T-cell (primary cell): ENCODE data around the gene HSD17B8. TPM values are rescaled to one million over a fixed set of nuclear protein-coding genes. Genes with fewer than 3 reads are reported as not detected.

Experiments
- ATAC-seq, 4 experiments: fragments of 200-7000 bp in 3 of 4; fragments of 150-1000 bp in 1 of 4; cut with Tn5 transposase; replicated peaks in 1 of 4; 1 replicate in 3 of 4; 2 replicates in 1 of 4; pipeline ENCODE4 v1.10.0; 2021; ENCODE audit warnings: moderate library complexity in 3 of 4, mild to moderate bottlenecking in 2 of 4, moderate number of reproducible peaks in 1 of 4
- CTCF ChIA-PET, 2 donors: fragments of 300-600 bp; sonication (Branson Sonifier 250); formaldehyde crosslinking; loops; one replicate each; lab custom pipeline; 2022; ENCODE audit warnings: antibody characterized with exemption in 2 of 2; lab: Charles Lee
- POLR2A ChIA-PET, 2 donors: fragments of 300-600 bp; sonication (Branson Sonifier 250); formaldehyde crosslinking; loops; one replicate each; lab custom pipeline; 2022; ENCODE audit warnings: antibody characterized with exemption in 2 of 2; lab: Charles Lee
- DNase-seq, 35 experiments: peaks; one replicate each; pipeline versions ENCODE4 v3.0.0 to v3.0.0-alpha.2; 2013 to 2023
- H3K27ac ChIP-seq: one replicate; pipeline ENCODE4 v1.5.1; 2013; ENCODE audit warnings: low read length
- H3K27me3 ChIP-seq, 2 experiments: replicated peaks in 1 of 2; 1 replicate in 1 of 2; 2 replicates in 1 of 2; pipeline versions ENCODE4 v1.6.1 to v1.7.0; 2013; ENCODE audit warnings: low read length in 1 of 2, mixed read lengths in 1 of 2; ENCODE audit not compliant: control insufficient read depth in 2 of 2, insufficient read depth in 2 of 2; ENCODE audit errors: extremely low read depth in 1 of 2
- H3K36me3 ChIP-seq, 2 donors: 1 replicate in 1 of 2; 2 replicates in 1 of 2; pipeline versions ENCODE4 v1.6.1 to v1.7.0; 2013; ENCODE audit warnings: low read length in 1 of 2; ENCODE audit not compliant: control insufficient read depth in 2 of 2, insufficient read depth in 1 of 2; ENCODE audit errors: extremely low read depth in 1 of 2
- H3K4me1 ChIP-seq, 2 experiments: 1 replicate in 1 of 2; 2 replicates in 1 of 2; pipeline versions ENCODE4 v1.6.1 to v1.7.0; 2013; ENCODE audit warnings: low read length in 2 of 2, mixed read lengths in 1 of 2; ENCODE audit not compliant: insufficient read depth in 2 of 2, control insufficient read depth in 1 of 2; ENCODE audit errors: extremely low read depth in 1 of 2
- H3K4me3 ChIP-seq, 2 donors: 1 replicate in 1 of 2; 2 replicates in 1 of 2; pipeline versions ENCODE4 v1.5.1 to v1.7.0; 2013; ENCODE audit warnings: mild to moderate bottlenecking in 2 of 2, low read length in 1 of 2, moderate library complexity in 1 of 2; ENCODE audit not compliant: control insufficient read depth in 1 of 2; ENCODE audit errors: extremely low read depth in 1 of 2
- H3K9me3 ChIP-seq: 2 replicates; pipeline ENCODE4 v1.7.0; 2013
- H3K27ac Mint-ChIP-seq, 2 donors: one replicate each; pipeline ENCODE4 v1.8.0; 2020 to 2021; ENCODE audit warnings: mild to moderate bottlenecking in 2 of 2, mixed read lengths in 2 of 2
- H3K27me3 Mint-ChIP-seq, 2 donors: one replicate each; pipeline ENCODE4 v1.8.0; 2021 to 2022; ENCODE audit warnings: mixed read lengths in 2 of 2
- H3K36me3 Mint-ChIP-seq: one replicate; pipeline ENCODE4 v1.8.0; 2021; ENCODE audit warnings: mixed read lengths
- H3K4me1 Mint-ChIP-seq, 3 donors: one replicate each; pipeline ENCODE4 v1.8.0; 2020 to 2022; ENCODE audit warnings: mixed read lengths in 3 of 3, mild to moderate bottlenecking in 1 of 3
- H3K4me3 Mint-ChIP-seq, 3 donors: one replicate each; pipeline ENCODE4 v1.8.0; 2020 to 2022; ENCODE audit warnings: mild to moderate bottlenecking in 3 of 3, mixed read lengths in 3 of 3, moderate library complexity in 3 of 3
- H3K9me3 Mint-ChIP-seq, 3 donors: one replicate each; pipeline ENCODE4 v1.8.0; 2020 to 2022; ENCODE audit warnings: mixed read lengths in 3 of 3
- WGBS: methylation state at CpG from one replicate; pipeline ENCODE4 v1.1.5; 2013; ENCODE audit warnings: missing lambda C conversion rate; ENCODE audit not compliant: insufficient coverage; 5-methylcytosine and 5-hydroxymethylcytosine counted together
- total RNA-seq, 35 experiments: library from RNA in 6 of 35; stranded (reverse) in 6 of 35; fragments of 120-200 nt in 1 of 35; gene quantifications; one replicate each; pipeline versions ENCODE4 v1.2.1 to v1.2.4 and lab custom pipeline; 2013 to 2026

The HSD17B8 gene
- total RNA-seq, 5 donors from 2014 or later (not counting 1 experiment from before 2014, with no cell fraction given), result 13.9 to 27.7 (median 24.4) TPM

DNA sequence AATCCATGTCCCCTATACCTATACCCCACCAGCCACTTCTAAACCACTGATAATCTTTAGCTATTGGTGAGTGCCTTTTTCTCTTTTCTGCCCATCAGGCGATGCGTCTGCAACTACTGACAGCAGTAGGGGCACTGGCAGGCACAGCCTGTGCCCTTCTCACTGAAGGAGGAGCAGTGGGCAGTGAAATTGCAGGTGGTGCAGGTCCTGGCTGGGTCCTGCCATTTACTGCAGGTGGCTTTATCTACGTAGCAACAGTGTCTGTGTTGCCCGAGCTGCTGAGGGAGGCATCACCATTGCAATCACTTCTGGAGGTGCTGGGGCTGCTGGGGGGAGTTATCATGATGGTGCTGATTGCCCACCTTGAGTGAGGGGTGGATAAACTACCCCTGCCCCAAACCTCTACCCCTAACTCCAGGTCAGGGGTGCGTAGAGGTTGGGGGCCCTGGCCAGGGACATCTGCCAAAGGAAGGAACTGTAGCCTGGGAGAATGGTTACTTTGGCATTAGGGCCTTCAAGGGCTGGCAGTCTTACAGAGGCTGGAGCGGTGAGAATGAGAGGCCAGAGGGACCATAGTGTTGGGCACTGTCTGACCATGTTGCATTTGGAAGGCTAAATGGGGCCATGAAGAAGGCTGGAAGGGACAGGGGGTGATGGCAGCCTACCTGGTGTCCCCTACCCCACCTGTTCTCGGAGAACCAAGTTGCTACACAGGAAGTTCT lies 851 bp upstream of the HSD17B8 start:
- H3K27me3 Mint-ChIP-seq, result no peaks in the 10 kb centered on the region
- Histone ChIP-seq H3K9me3 (no peaks in the 10 kb centered on the region), H3K27me3 (no peaks in the 10 kb centered on the region), H3K27ac (no peak overlapping the region), H3K36me3 (peaks cover 0 to 21% of the 10 kb centered on the region in 2 donors), H3K4me1 (peaks cover 23 to 64% of the 10 kb centered on the region in 2 experiments), H3K4me3 (peak overlapping the region in 1 of 2 donors; percentile 75)
- DNase-seq (no peak), ATAC-seq (no peak)
- peaks cover 65 to 69% (median 68%) of the 10 kb centered on the region in 3 donors for H3K4me1 Mint-ChIP-seq
- H3K9me3 Mint-ChIP-seq, result no peaks in the 10 kb centered on the region
- WGBS, result 100% methylated on average over 2 of the region's 7 CpGs
- peak overlapping the region; percentile 92 to 99 (median 97) for H3K4me3 Mint-ChIP-seq
- CTCF ChIA-PET, result no interaction called here
- H3K36me3 Mint-ChIP-seq, result peaks cover 22% of the 10 kb centered on the region
- POLR2A ChIA-PET, result no interaction called here
- peak overlapping the region; percentile 78 to 88 for H3K27ac Mint-ChIP-seq

GRCh38 chr6:33204165-33204414 lies 365 bp upstream of the HSD17B8 start:
- H3K4me1 ChIP-seq, result peaks cover 23 to 64% of the 10 kb centered on the region in 2 experiments
- H3K4me3 ChIP-seq, result peak overlapping the region; percentile 75 to 91
- ATAC-seq (no peak), DNase-seq (no peak)
- peak overlapping the region; percentile 61 for H3K27ac ChIP-seq
- no peaks in the 10 kb centered on the region for H3K27me3 Mint-ChIP-seq
- no peaks in the 10 kb centered on the region for H3K27me3 ChIP-seq
- POLR2A ChIA-PET, result no interaction called here
- H3K27ac Mint-ChIP-seq, result peak overlapping the region; percentile 78 to 88
- CTCF ChIA-PET, result interaction anchor here in 1 of 2 donors (0.5 kb wide), 1 partner anchor 1217 kb away, joined by 3 read pairs; no protein-coding TSS in a partner anchor
- H3K4me1 Mint-ChIP-seq, result peaks cover 66 to 69% (median 68%) of the 10 kb centered on the region in 3 donors
- H3K36me3 ChIP-seq, result peaks cover 0 to 21% of the 10 kb centered on the region in 2 donors
- 0% methylated on average over 1 of the region's 4 CpGs for WGBS
- no peaks in the 10 kb centered on the region for H3K9me3 ChIP-seq
- no peaks in the 10 kb centered on the region for H3K9me3 Mint-ChIP-seq
- H3K36me3 Mint-ChIP-seq, result peaks cover 22% of the 10 kb centered on the region
- H3K4me3 Mint-ChIP-seq, result peak overlapping the region; percentile 79 to 97 (median 92)

DNA sequence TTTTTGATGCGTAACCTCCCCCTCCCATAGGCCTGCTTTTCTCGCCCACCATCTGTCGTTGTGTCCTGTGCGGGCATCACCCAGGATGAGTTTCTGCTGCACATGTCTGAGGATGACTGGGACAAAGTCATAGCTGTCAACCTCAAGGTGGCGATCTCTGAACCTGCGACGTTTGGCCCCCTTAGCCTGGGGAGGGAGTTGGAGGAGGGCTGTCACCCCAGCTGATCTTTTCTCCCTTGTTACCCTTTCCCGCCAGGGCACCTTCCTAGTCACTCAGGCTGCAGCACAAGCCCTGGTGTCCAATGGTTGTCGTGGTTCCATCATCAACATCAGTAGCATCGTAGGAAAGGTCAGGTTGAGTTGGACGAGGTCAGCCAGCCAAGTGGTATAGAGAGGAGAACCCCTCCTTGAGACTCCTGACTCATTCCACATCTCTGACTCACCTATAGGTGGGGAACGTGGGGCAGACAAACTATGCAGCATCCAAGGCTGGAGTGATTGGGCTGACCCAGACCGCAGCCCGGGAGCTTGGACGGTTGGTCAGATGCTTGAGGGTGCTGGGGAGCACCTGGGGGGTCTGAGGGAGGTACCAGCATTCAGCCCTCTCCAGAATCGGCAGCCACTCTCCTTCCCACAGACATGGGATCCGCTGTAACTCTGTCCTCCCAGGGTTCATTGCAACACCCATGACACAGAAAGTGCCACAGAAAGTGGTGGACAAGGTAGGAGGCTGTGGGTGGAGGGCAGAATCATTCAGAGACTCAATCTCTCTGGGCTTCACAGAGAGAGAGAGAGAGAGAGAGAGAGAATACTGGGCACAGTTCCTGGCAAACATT lies 954 bp downstream of the HSD17B8 start:
- 55% methylated on average over 2 of the region's 17 CpGs for WGBS
- POLR2A ChIA-PET, result no interaction called here
- peaks cover 19 to 57% of the 10 kb centered on the region in 2 experiments for H3K4me1 ChIP-seq

DNA sequence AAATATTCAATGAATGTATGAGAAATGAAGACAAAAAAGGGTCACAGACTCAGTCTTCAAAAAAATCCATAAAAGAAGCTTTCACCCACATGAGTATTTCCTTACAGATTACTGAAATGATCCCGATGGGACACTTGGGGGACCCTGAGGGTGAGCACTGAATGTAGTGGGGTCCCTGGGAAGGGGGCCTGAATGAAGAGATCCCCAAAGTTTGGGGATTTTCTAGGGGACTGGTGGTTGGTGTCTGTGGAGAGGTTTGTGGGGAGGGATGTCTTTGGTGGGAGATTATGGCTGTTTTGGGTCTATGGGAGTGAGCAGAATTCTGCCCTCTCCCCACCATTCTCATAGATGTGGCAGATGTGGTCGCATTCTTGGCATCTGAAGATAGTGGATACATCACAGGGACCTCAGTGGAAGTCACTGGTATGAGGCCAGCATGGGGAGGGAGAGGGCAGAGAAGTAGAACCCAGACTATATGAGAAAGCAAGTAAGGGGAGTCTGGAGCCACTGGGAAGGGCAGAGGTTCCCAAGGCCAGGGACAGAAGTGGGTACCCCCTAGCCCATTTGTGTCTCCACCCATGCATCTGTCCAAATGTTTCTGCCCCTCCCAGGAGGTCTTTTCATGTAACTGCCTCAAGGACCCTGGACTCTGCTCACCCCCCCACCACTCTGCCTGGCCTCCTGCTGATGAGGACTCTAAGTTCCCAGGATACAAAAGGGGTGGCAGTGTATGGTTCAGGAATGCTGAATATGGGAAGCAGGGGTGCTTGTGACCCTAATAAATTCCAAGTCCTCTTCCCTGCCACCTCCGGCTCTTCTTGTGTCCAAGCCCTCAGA lies 1.8 kb downstream of the HSD17B8 start:
- POLR2A ChIA-PET, result no interaction called here
- peaks cover 18 to 53% of the 10 kb centered on the region in 2 experiments for H3K4me1 ChIP-seq
- no CpG with 5 or more reads among the region's 3 CpGs for WGBS

More for the DNA sequence above, 954 bp downstream of the HSD17B8 start:
- H3K4me1 Mint-ChIP-seq, result peaks cover 69 to 72% (median 69%) of the 10 kb centered on the region in 3 donors
- Histone ChIP-seq H3K9me3 (no peaks in the 10 kb centered on the region), H3K27me3 (no peaks in the 10 kb centered on the region), H3K4me3 (peak overlapping the region; percentile 75 to 91), H3K36me3 (peaks cover 0 to 32% of the 10 kb centered on the region in 2 donors), H3K27ac (peak overlapping the region; percentile 61)
- DNase-seq (peak in 2 of 35 experiments; percentile 20 to 50), ATAC-seq (no peak)
- no peaks in the 10 kb centered on the region for H3K9me3 Mint-ChIP-seq
- peaks cover 33% of the 10 kb centered on the region for H3K36me3 Mint-ChIP-seq
- CTCF ChIA-PET, result interaction anchor here in 1 of 2 donors (1.2 kb wide), 1 partner anchor 43 kb away, joined by 7 read pairs; no protein-coding TSS in a partner anchor
- H3K27ac Mint-ChIP-seq, result peak overlapping the region; percentile 83 to 88
- H3K4me3 Mint-ChIP-seq, result peak overlapping the region; percentile 79 to 97 (median 92)
- H3K27me3 Mint-ChIP-seq, result peaks cover 0 to 5% of the 10 kb centered on the region in 2 donors

GRCh38 chr6:33206864-33207551 lies 2.6 kb downstream of the HSD17B8 start:
- Histone ChIP-seq H3K4me1 (peaks cover 13 to 45% of the 10 kb centered on the region in 2 experiments), H3K4me3 (peak overlapping the region; percentile 84 to 98), H3K27ac (no peak overlapping the region), H3K27me3 (peaks cover 0 to 7% of the 10 kb centered on the region in 2 experiments), H3K9me3 (no peaks in the 10 kb centered on the region), H3K36me3 (peaks cover 0 to 40% of the 10 kb centered on the region in 2 donors)
- WGBS, result 56% methylated on average over 8 of the region's 20 CpGs
- ATAC-seq, result no peak
- Mint-ChIP-seq H3K36me3 (peaks cover 31% of the 10 kb centered on the region), H3K27ac (no peak overlapping the region), H3K4me1 (peaks cover 54 to 57% (median 56%) of the 10 kb centered on the region in 3 donors), H3K27me3 (peaks cover 0 to 6% of the 10 kb centered on the region in 2 donors), H3K9me3 (no peaks in the 10 kb centered on the region), H3K4me3 (peak overlapping the region; percentile 81 to 97 (median 87))
- DNase-seq, result no peak
- CTCF ChIA-PET, result no interaction called here
- POLR2A ChIA-PET, result no interaction called here

More for the DNA sequence above, 1.8 kb downstream of the HSD17B8 start:
- Mint-ChIP-seq H3K27ac (peak overlapping the region; percentile 44 to 83), H3K27me3 (peaks cover 0 to 5% of the 10 kb centered on the region in 2 donors), H3K36me3 (peaks cover 33% of the 10 kb centered on the region), H3K4me1 (peaks cover 62 to 64% (median 64%) of the 10 kb centered on the region in 3 donors), H3K9me3 (no peaks in the 10 kb centered on the region), H3K4me3 (peak overlapping the region; percentile 79 to 97 (median 92))
- Histone ChIP-seq H3K27ac (no peak overlapping the region), H3K36me3 (peaks cover 0 to 36% of the 10 kb centered on the region in 2 donors), H3K4me3 (no peak overlapping the region), H3K27me3 (no peaks in the 10 kb centered on the region), H3K9me3 (no peaks in the 10 kb centered on the region)
- no peak for ATAC-seq
- CTCF ChIA-PET, result no interaction called here
- no peak for DNase-seq
